Right cardiac atrium (tissue), 5 donors: Measurements from ENCODE around the gene GPR146. TPM values are rescaled to one million over a fixed set of nuclear protein-coding genes. Genes with fewer than 3 reads are reported as not detected.
A peak's percentile ranks its signal among the peaks of the same experiment; 100 is the strongest.

Experiments
- ATAC-seq, 2 donors: fragments of 200-7000 bp; cut with Tn5 transposase; one replicate each; pipeline versions ENCODE4 v1.8.0 to v1.9.1; 2020; ENCODE audit warnings: moderate library complexity in 2 of 2, mild to moderate bottlenecking in 1 of 2
- DNase-seq, 3 donors: peaks; one replicate each; pipeline ENCODE4 v3.0.0-alpha.2; 2020
- H3K27ac ChIP-seq: one replicate; pipeline ENCODE4 v1.5.1; 2013; ENCODE audit warnings: mild to moderate bottlenecking, low read length, control low read depth, moderate library complexity
- H3K27me3 ChIP-seq: one replicate; pipeline ENCODE4 v1.6.1; 2013; ENCODE audit not compliant: control insufficient read depth, insufficient read depth
- H3K4me1 ChIP-seq: one replicate; pipeline ENCODE4 v1.6.1; 2013; ENCODE audit warnings: low read length; ENCODE audit not compliant: control insufficient read depth, insufficient read depth
- H3K4me3 ChIP-seq: one replicate; pipeline ENCODE4 v1.5.1; 2013; ENCODE audit warnings: low read length, control low read depth
- H3K9me3 ChIP-seq: one replicate; pipeline ENCODE4 v1.6.1; 2013; ENCODE audit warnings: low read length; ENCODE audit not compliant: control insufficient read depth
- WGBS: extraction: QIAGEN DNeasy Blood & Tissue Kit; methylation state at CpG from one replicate; pipeline ENCODE4 v1.1.7; 2013; 5-methylcytosine and 5-hydroxymethylcytosine counted together
- intact Hi-C, 4 donors: fragments of 100-400 bp; cut with DNase I; formaldehyde crosslinking; loops; one replicate each; pipeline versions ENCODE4 v1.11.0 to v1.14.0; 2022 to 2023
- polyA plus RNA-seq: library from polyadenylated mRNA; stranded (reverse); fragments of 200-250 nt; gene quantifications from one replicate; pipeline ENCODE4 v1.2.3, GENCODE V29; 2013
- total RNA-seq, 4 donors: library from RNA; stranded (reverse); fragmentation: NEBNext Ultra II Directional; extraction: Animal tissue kit (Norgen Biotek cat#: 25700); gene quantifications; one replicate each; pipeline ENCODE4 v1.2.1, GENCODE V29; 2021
- donor health status: healthy with polysubstance abuse.
- donor health status: DM: no; HTN: yes; CAD: no.
- donor health status: DM: no; HTN: no; CAD: no.
- donor health status: DM: no; HTN: yes; CAD: no; lungs with severe emphysema.
- donor health status: DM: yes; HTN: yes; CAD: no.

Gene GPR146
- total and polyA plus RNA-seq, 5 donors, result 4.2 to 19.7 (median 17.3) TPM

- Histone ChIP-seq H3K4me1 (no peaks in the 10 kb centered on the region), H3K9me3 (no peaks in the 10 kb centered on the region), H3K27me3 (no peaks in the 10 kb centered on the region), H3K4me3 (no peak overlapping the region), H3K27ac (no peak overlapping the region)
- DNase-seq (peak in 1 of 3 donors; percentile 21), ATAC-seq (no peak)
- 84% methylated on average over 14 of the region's 14 CpGs for WGBS
- intact Hi-C loops, result no loop called here
Measured at GRCh38 chr7:1100386-1100785, 56.0 kb downstream of the GPR146 start.

GRCh38 chr7:1100834-1101562 lies 56.7 kb downstream of the GPR146 start:
- no peak overlapping the region for H3K27ac ChIP-seq
- intact Hi-C loops, result no loop called here
- ATAC-seq (no peak), DNase-seq (peak in 2 of 3 donors; percentile 20 to 33)
- WGBS, result 84% methylated on average over 34 of the region's 34 CpGs
- no peaks in the 10 kb centered on the region for H3K4me1 ChIP-seq
- H3K4me3 ChIP-seq, result no peak overlapping the region
- no peaks in the 10 kb centered on the region for H3K27me3 ChIP-seq
- H3K9me3 ChIP-seq, result no peaks in the 10 kb centered on the region

GRCh38 chr7:1101563-1102431 lies 57.5 kb downstream of the GPR146 start:
- intact Hi-C loops, result no loop called here
- ATAC-seq (no peak), DNase-seq (peak in 1 of 3 donors; percentile 46)
- no peaks in the 10 kb centered on the region for H3K4me1 ChIP-seq
- no peaks in the 10 kb centered on the region for H3K9me3 ChIP-seq
- no peaks in the 10 kb centered on the region for H3K27me3 ChIP-seq
- no peak overlapping the region for H3K4me3 ChIP-seq
- 91% methylated on average over 47 of the region's 47 CpGs for WGBS
- no peak overlapping the region for H3K27ac ChIP-seq

- DNase-seq, result peak in 2 of 3 donors; percentile 41 to 46
- no peaks in the 10 kb centered on the region for H3K9me3 ChIP-seq
- ATAC-seq, result peak in 1 of 2 donors; percentile 14
- no peaks in the 10 kb centered on the region for H3K4me1 ChIP-seq
- intact Hi-C loops, result no loop called here
- 83% methylated on average over 34 of the region's 34 CpGs for WGBS
- H3K27ac ChIP-seq, result no peak overlapping the region
- H3K27me3 ChIP-seq, result no peaks in the 10 kb centered on the region
- H3K4me3 ChIP-seq, result no peak overlapping the region
Measured at GRCh38 chr7:1103009-1103788, 58.9 kb downstream of the GPR146 start.

- Histone ChIP-seq H3K4me1 (no peaks in the 10 kb centered on the region), H3K9me3 (no peaks in the 10 kb centered on the region), H3K27me3 (no peaks in the 10 kb centered on the region), H3K4me3 (no peak overlapping the region), H3K27ac (no peak overlapping the region)
- 90% methylated on average over 21 of the region's 21 CpGs for WGBS
- ATAC-seq, result no peak
- intact Hi-C loops, result no loop called here
- DNase-seq, result peak in 2 of 3 donors; percentile 31
Measured at GRCh38 chr7:1103789-1104515, 59.6 kb downstream of the GPR146 start.

GRCh38 chr7:1104516-1105179 lies 60.3 kb downstream of the GPR146 start:
- Histone ChIP-seq H3K27me3 (no peaks in the 10 kb centered on the region), H3K27ac (no peak overlapping the region), H3K4me1 (no peaks in the 10 kb centered on the region), H3K9me3 (no peaks in the 10 kb centered on the region), H3K4me3 (no peak overlapping the region)
- no peak for ATAC-seq
- intact Hi-C loops, result no loop called here
- DNase-seq, result peak in 1 of 3 donors; percentile 11
- 78% methylated on average over 13 of the region's 13 CpGs for WGBS

- 93% methylated on average over 11 of the region's 11 CpGs for WGBS
- Histone ChIP-seq H3K27ac (no peak overlapping the region), H3K9me3 (no peaks in the 10 kb centered on the region), H3K4me3 (no peak overlapping the region), H3K4me1 (no peaks in the 10 kb centered on the region), H3K27me3 (no peaks in the 10 kb centered on the region)
- no peak for ATAC-seq
- intact Hi-C loops, result no loop called here
- peak in 2 of 3 donors; percentile 11 to 31 for DNase-seq
Measured at GRCh38 chr7:1105189-1105588, 60.8 kb downstream of the GPR146 start.

- 87% methylated on average over 27 of the region's 27 CpGs for WGBS
- no peak overlapping the region for H3K4me3 ChIP-seq
- DNase-seq (peak in 2 of 3 donors; percentile 21 to 28), ATAC-seq (no peak)
- H3K4me1 ChIP-seq, result no peaks in the 10 kb centered on the region
- H3K27me3 ChIP-seq, result no peaks in the 10 kb centered on the region
- H3K27ac ChIP-seq, result no peak overlapping the region
- intact Hi-C loops, result no loop called here
- no peaks in the 10 kb centered on the region for H3K9me3 ChIP-seq
Measured at GRCh38 chr7:1106063-1106792, 61.9 kb downstream of the GPR146 start.

GRCh38 chr7:1106793-1107421 lies 62.6 kb downstream of the GPR146 start:
- H3K9me3 ChIP-seq, result no peaks in the 10 kb centered on the region
- DNase-seq, result peak in 2 of 3 donors; percentile 22 to 36
- WGBS, result 73% methylated on average over 20 of the region's 20 CpGs
- H3K27me3 ChIP-seq, result no peaks in the 10 kb centered on the region
- no peak for ATAC-seq
- intact Hi-C loops, result no loop called here
- H3K27ac ChIP-seq, result no peak overlapping the region
- H3K4me1 ChIP-seq, result no peaks in the 10 kb centered on the region
- no peak overlapping the region for H3K4me3 ChIP-seq
